Natural killer cell (primary cell): Measurements from ENCODE around the gene GRPR. TPM values are rescaled to one million over a fixed set of nuclear protein-coding genes. Genes with fewer than 3 reads are reported as not detected.
"Not testable (repeated sequence)": the region's sequence is repeated elsewhere in the genome, so short reads cannot be mapped to it uniquely, and the experiment has no call there.

Experiments
- ATAC-seq, 3 donors: fragments of 150-1000 bp in 2 of 3; fragments of 200-7000 bp in 1 of 3; cut with Tn5 transposase; 1 replicate in 1 of 3; 2 replicates in 2 of 3; pipeline ENCODE4 v1.10.0; 2021; ENCODE audit warnings: mild to moderate bottlenecking in 2 of 3, moderate library complexity in 2 of 3
- DNase-seq, 2 donors: peaks; one replicate each; pipeline versions ENCODE4 v3.0.0 to v3.0.0-alpha.2; 2013 to 2021; ENCODE audit warnings: mixed read lengths in 1 of 2
- H3K27ac ChIP-seq: one replicate; pipeline ENCODE4 v1.5.1; 2013; ENCODE audit warnings: mild to moderate bottlenecking, low read length
- H3K27me3 ChIP-seq: one replicate; pipeline ENCODE4 v1.6.1; 2013; ENCODE audit warnings: low read length; ENCODE audit not compliant: control insufficient read depth, insufficient read depth
- H3K36me3 ChIP-seq: one replicate; pipeline ENCODE4 v1.6.1; 2013; ENCODE audit warnings: low read length; ENCODE audit not compliant: control insufficient read depth, insufficient read depth
- H3K4me1 ChIP-seq: one replicate; pipeline ENCODE4 v1.6.1; 2013; ENCODE audit warnings: low read length; ENCODE audit not compliant: control insufficient read depth, insufficient read depth
- H3K4me3 ChIP-seq: one replicate; pipeline ENCODE4 v1.5.1; 2013; ENCODE audit warnings: low read length
- H3K9me3 ChIP-seq: one replicate; pipeline ENCODE4 v1.6.1; 2013; ENCODE audit warnings: low read length; ENCODE audit not compliant: control insufficient read depth, insufficient read depth
- H3K27ac Mint-ChIP-seq, 2 donors: one replicate each; pipeline ENCODE4 v1.8.0; 2022; ENCODE audit warnings: mild to moderate bottlenecking in 2 of 2, mixed read lengths in 2 of 2, moderate library complexity in 1 of 2
- H3K27me3 Mint-ChIP-seq, 2 donors: one replicate each; pipeline ENCODE4 v1.8.0; 2022; ENCODE audit warnings: low read depth in 2 of 2, mixed read lengths in 2 of 2
- H3K36me3 Mint-ChIP-seq: one replicate; pipeline ENCODE4 v1.8.0; 2022; ENCODE audit warnings: mixed read lengths
- H3K4me1 Mint-ChIP-seq, 2 donors: one replicate each; pipeline ENCODE4 v1.8.0; 2022; ENCODE audit warnings: mixed read lengths in 2 of 2
- H3K4me3 Mint-ChIP-seq: one replicate; pipeline ENCODE4 v1.8.0; 2022; ENCODE audit warnings: mild to moderate bottlenecking, moderate library complexity, mixed read lengths
- H3K9me3 Mint-ChIP-seq, 2 donors: one replicate each; pipeline ENCODE4 v1.8.0; 2022; ENCODE audit warnings: mixed read lengths in 2 of 2
- WGBS: methylation state at CpG from one replicate; pipeline ENCODE4 v1.1.7; 2013; ENCODE audit warnings: missing lambda C conversion rate; ENCODE audit not compliant: insufficient coverage; 5-methylcytosine and 5-hydroxymethylcytosine counted together
- intact Hi-C: fragments of 100-400 bp; cut with micrococcal nuclease; formaldehyde crosslinking; loops from one replicate; pipeline ENCODE4 v1.14.2; 2022
- total RNA-seq, 4 donors: library from RNA; stranded (reverse); fragments of 120-200 nt in 1 of 4; gene quantifications; one replicate each; pipeline versions ENCODE4 v1.2.3 to v1.2.4, GENCODE V29; 2013 to 2022
- TF ChIP-seq, protein P1 (sequence below): fragments of 200-600 bp; IDR thresholded peaks from one replicate; pipeline ENCODE4 v1.8.0; 2022; ENCODE audit warnings: antibody characterized with exemption

GRPR gene
- total RNA-seq, 3 donors from 2014 or later (not counting 1 experiment from before 2014, with no cell fraction given): 0.36 TPM; not detected in 2

DNA sequence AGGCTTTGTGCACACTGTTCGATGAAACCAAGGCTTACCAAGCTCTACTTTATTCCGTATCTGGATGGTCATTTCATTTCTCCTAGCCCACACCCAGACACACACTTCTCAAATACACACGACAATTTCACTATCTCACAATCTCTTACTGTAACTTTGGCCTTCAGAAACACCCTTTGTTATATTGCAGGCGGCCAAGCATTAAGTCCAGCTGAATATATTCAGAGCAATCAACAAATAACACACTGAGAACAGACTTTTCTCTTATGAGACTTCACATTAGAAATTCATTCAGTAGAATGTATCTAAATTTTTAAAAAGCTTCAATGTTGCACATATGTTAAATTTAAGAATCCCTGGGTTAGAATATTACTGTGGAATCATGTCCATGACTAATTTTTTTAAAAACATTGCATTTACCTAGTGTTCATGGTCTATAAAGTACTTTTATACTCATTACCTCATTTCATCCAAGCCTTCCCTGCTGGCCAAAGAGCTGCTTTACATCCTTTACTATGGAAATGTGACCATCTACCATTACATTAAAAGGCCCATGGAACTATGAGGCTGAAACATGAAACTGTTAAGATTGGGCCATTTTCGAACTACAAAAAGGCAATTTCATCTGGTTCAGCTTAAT is 33.4 kb downstream of the GRPR start:
- TF ChIP-seq, protein P1, sequence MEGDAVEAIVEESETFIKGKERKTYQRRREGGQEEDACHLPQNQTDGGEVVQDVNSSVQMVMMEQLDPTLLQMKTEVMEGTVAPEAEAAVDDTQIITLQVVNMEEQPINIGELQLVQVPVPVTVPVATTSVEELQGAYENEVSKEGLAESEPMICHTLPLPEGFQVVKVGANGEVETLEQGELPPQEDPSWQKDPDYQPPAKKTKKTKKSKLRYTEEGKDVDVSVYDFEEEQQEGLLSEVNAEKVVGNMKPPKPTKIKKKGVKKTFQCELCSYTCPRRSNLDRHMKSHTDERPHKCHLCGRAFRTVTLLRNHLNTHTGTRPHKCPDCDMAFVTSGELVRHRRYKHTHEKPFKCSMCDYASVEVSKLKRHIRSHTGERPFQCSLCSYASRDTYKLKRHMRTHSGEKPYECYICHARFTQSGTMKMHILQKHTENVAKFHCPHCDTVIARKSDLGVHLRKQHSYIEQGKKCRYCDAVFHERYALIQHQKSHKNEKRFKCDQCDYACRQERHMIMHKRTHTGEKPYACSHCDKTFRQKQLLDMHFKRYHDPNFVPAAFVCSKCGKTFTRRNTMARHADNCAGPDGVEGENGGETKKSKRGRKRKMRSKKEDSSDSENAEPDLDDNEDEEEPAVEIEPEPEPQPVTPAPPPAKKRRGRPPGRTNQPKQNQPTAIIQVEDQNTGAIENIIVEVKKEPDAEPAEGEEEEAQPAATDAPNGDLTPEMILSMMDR: no peak
- DNase-seq: no peak
- Mint-ChIP-seq H3K9me3 (no peaks in the 10 kb centered on the region), H3K27ac (no peak overlapping the region), H3K4me3 (no peak overlapping the region), H3K27me3 (peaks cover 3 to 9% of the 10 kb centered on the region in 2 donors), H3K36me3 (no peaks in the 10 kb centered on the region), H3K4me1 (no peaks in the 10 kb centered on the region)
- 88% methylated on average over 5 of the region's 5 CpGs for WGBS
- no peak for ATAC-seq
- intact Hi-C loops: no loop called here
- Histone ChIP-seq H3K27me3 (no peaks in the 10 kb centered on the region), H3K9me3 (no peaks in the 10 kb centered on the region), H3K4me3 (no peak overlapping the region), H3K27ac (no peak overlapping the region), H3K36me3 (no peaks in the 10 kb centered on the region), H3K4me1 (no peaks in the 10 kb centered on the region)

DNA sequence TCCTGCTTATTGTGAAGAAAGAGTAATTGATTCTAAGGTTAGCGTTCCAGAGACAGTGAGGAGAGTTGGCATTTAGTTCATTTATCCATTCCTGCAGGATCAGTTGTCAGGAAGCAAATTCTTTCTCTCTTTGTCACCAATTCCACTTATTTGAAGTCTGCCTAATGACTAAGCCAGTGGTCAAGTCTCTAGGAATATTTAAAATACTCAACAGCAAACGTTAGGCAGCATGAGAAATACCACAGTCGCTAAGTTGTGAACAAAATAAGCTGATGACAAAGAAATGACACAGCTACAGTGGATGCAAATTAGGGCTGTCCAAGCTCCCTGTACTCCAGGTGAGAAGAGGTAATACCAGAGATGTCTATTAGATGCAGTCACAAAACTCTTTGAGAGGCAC is 37.4 kb downstream of the GRPR start:
- Mint-ChIP-seq H3K4me1 (no peaks in the 10 kb centered on the region), H3K4me3 (no peak overlapping the region), H3K27me3 (peaks cover 8 to 30% of the 10 kb centered on the region in 2 donors), H3K9me3 (no peaks in the 10 kb centered on the region), H3K27ac (no peak overlapping the region), H3K36me3 (no peaks in the 10 kb centered on the region)
- Histone ChIP-seq H3K36me3 (no peaks in the 10 kb centered on the region), H3K27ac (no peak overlapping the region), H3K27me3 (no peaks in the 10 kb centered on the region), H3K4me1 (no peaks in the 10 kb centered on the region), H3K9me3 (no peaks in the 10 kb centered on the region), H3K4me3 (no peak overlapping the region)
- TF ChIP-seq, protein P1: no peak
- no peak for DNase-seq
- 89% methylated on average over 2 of the region's 3 CpGs for WGBS
- intact Hi-C loops: no loop called here
- no peak for ATAC-seq

DNA sequence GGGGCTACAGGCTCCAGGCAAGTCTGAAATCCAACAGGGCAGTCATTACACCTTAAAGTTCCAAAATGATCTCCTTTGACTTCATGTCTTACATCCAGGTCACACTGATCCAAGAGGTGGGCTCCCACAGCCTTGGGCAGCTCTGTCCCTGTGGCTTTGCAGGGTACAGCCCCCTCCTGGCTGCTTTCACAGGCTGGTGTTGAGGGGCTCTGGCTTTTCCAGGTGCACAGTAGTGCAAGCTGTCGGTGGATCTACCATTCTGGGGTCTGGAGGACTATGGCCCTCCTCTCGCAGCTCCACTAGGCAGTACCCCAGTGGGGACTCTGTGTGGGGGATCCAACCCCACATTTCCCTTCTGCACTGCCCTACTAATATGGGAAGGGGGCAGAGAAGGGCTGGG is 37.8 kb downstream of the GRPR start:
- H3K9me3 ChIP-seq, H3K27ac ChIP-seq, H3K4me3 Mint-ChIP-seq, intact Hi-C loops, ATAC-seq, H3K4me1 ChIP-seq, DNase-seq, H3K4me3 ChIP-seq, H3K36me3 ChIP-seq, H3K36me3 Mint-ChIP-seq, H3K27me3 ChIP-seq, H3K27ac Mint-ChIP-seq, H3K9me3 Mint-ChIP-seq, H3K4me1 Mint-ChIP-seq: not testable (repeated sequence)
- WGBS: no CpG with 5 or more reads among the region's 2 CpGs
- peaks cover 6 to 30% of the 10 kb centered on the region in 2 donors for H3K27me3 Mint-ChIP-seq

DNA sequence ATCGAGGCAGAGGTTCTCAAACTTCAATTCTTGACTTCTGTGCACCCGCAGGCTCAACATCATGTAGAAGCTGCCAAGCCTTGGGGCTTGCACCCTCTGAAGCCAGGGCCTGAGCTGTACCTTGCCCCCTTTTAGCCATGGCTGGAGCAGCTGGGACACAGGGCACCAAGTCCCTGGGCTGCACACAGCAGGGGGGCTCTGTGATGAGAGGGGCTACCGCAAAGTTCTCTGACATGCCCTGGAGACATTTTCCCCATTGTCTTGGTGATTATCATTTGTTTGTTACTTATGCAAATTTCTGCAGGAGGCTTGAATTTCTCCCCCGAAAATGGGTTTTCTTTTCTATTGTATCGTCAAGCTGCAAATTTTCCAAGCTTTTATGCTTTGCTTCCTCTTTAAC is 39.0 kb downstream of the GRPR start:
- Mint-ChIP-seq H3K27ac (no peak overlapping the region), H3K4me1 (no peaks in the 10 kb centered on the region), H3K27me3 (peaks cover 6 to 39% of the 10 kb centered on the region in 2 donors), H3K4me3 (no peak overlapping the region), H3K36me3 (no peaks in the 10 kb centered on the region), H3K9me3 (no peaks in the 10 kb centered on the region)
- no peak for DNase-seq
- Histone ChIP-seq H3K36me3 (no peaks in the 10 kb centered on the region), H3K9me3 (no peaks in the 10 kb centered on the region), H3K4me1 (no peaks in the 10 kb centered on the region), H3K4me3 (no peak overlapping the region), H3K27me3 (no peaks in the 10 kb centered on the region), H3K27ac (no peak overlapping the region)
- intact Hi-C loops: no loop called here
- WGBS: 91% methylated on average over 5 of the region's 5 CpGs
- ATAC-seq: no peak
- TF ChIP-seq, protein P1: no peak
